SHP77 (cell line): ENCODE results near the gene ZNF653.

Source experiments
- DNase-seq, 2 experiments: peaks; one replicate each; lab custom pipeline; 2025; lab: John Stamatoyannopoulos, UW

ZNF653 gene

GRCh38 chr19:11519138-11519537 is 13.5 kb upstream of the ZNF653 start:
- no peak for DNase-seq

GRCh38 chr19:11513946-11514345 is 8.3 kb upstream of the ZNF653 start:
- no peak for DNase-seq

GRCh38 chr19:11510444-11510843 is 4.8 kb upstream of the ZNF653 start:
- DNase-seq, result no peak

- DNase-seq, result no peak
These were observed 1.9 kb upstream of the ZNF653 start for GRCh38 chr19:11507370-11508078.

GRCh38 chr19:11506967-11507366 is 1.3 kb upstream of the ZNF653 start:
- DNase-seq, result no peak

- peak in 1 of 2 experiments; percentile 64 for DNase-seq
These were observed 489 bp upstream of the ZNF653 start for GRCh38 chr19:11506101-11506555.

- peak; percentile 91 to 92 for DNase-seq
These were observed 571 bp downstream of the ZNF653 start for GRCh38 chr19:11505032-11505503.

GRCh38 chr19:11504502-11505031 is 1.1 kb downstream of the ZNF653 start:
- no peak for DNase-seq

GRCh38 chr19:11499890-11500420 is 5.7 kb downstream of the ZNF653 start:
- DNase-seq, result no peak

- no peak for DNase-seq
These were observed 6.4 kb downstream of the ZNF653 start for GRCh38 chr19:11499220-11499726.

GRCh38 chr19:11496391-11497163 is 9.1 kb downstream of the ZNF653 start:
- DNase-seq, result peak; percentile 38 to 59

GRCh38 chr19:11495885-11496284 is 9.8 kb downstream of the ZNF653 start:
- DNase-seq, result no peak

GRCh38 chr19:11495481-11495880 is 10.2 kb downstream of the ZNF653 start:
- no peak for DNase-seq

GRCh38 chr19:11494634-11495285 is 10.9 kb downstream of the ZNF653 start:
- no peak for DNase-seq

- no peak for DNase-seq
These were observed 16.3 kb downstream of the ZNF653 start for GRCh38 chr19:11489378-11489777.

- no peak for DNase-seq
These were observed 18.8 kb downstream of the ZNF653 start for GRCh38 chr19:11486661-11487503.

GRCh38 chr19:11485245-11485837 is 20.3 kb downstream of the ZNF653 start:
- DNase-seq, result no peak

GRCh38 chr19:11483366-11484111 is 22.1 kb downstream of the ZNF653 start:
- no peak for DNase-seq

GRCh38 chr19:11482384-11483050 is 23.1 kb downstream of the ZNF653 start:
- DNase-seq, result peak; percentile 68 to 87
